CD4-positive, alpha-beta T cell treated with Interleukin-4 for 4 hours (primary cell): ENCODE results near the gene ALOX12.

Source experiments
- DNase-seq: peaks from one replicate; pipeline ENCODE4 v3.0.0-alpha.2; 2020

ALOX12 gene

DNA sequence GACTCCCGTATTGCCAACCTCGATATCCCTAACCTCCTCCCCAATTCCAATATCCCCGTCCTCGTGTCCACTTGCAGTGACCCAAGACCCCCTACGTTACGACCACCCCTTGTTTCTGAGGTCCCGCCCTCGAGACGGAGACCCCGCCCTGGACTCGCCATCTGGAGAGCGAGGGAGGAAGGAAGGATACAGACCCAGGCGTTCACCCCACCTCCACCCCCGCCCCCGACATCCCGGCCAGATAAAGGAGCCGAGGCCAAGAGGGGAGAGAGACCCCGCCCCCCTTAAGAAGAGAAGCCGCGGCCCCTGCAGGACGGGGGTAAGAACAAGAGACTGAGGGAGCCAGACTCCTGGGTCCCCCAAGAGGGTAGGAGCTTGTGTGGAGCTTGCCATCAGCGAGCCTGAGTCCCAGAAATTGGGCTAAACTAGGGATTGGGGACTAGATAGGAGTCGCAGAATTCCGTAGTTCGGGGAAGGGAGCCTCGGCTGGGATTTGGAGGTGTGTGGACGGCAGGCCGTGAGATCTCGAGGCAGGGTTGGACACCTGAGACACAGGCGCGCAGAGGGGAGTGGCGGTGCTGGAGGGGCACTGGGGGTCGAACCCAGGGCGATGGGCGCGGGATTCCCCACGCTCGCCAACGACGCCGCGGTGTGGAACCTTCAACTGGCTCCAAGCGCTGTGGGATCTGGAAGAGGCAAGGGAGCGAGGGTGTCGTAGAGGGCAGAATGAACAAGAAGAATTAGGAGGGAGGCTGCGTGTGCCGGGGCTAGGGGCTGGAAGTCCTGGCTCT, 27.1 kb downstream of the ALOX12 start, which contains the start of gene BCL6B:
Gene BCL6B (plus strand): TSS at position 270 of the 791 bp plus-strand sequence. CDS start 622 bp downstream, outside the sequence.
- no peak for DNase-seq

- DNase-seq = peak; percentile 95
These were observed 27.9 kb downstream of the ALOX12 start for GRCh38 chr17:7023576-7024401.

GRCh38 chr17:7024402-7024785, 28.5 kb downstream of the ALOX12 start:
- no peak for DNase-seq

DNA sequence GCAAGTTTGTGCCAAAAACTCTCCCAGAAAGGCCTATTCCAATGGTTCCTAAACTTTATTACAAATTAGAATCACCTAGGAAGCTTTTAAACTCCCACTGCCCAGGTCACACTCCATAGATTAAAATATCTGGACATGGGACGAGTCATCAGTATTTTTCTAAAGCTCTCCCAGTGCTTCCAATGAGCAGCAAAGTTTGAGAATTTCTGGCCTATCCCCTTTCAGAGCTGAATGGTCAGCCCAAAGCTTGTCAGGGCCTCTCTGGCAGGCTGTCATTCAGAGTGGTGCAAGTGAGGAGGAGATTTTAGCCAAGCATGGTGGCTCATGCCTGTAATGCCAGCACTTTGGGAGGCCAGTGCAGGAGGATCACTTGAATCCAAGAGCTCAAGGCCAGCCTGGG, 29.4 kb downstream of the ALOX12 start:
- DNase-seq = no peak

DNA sequence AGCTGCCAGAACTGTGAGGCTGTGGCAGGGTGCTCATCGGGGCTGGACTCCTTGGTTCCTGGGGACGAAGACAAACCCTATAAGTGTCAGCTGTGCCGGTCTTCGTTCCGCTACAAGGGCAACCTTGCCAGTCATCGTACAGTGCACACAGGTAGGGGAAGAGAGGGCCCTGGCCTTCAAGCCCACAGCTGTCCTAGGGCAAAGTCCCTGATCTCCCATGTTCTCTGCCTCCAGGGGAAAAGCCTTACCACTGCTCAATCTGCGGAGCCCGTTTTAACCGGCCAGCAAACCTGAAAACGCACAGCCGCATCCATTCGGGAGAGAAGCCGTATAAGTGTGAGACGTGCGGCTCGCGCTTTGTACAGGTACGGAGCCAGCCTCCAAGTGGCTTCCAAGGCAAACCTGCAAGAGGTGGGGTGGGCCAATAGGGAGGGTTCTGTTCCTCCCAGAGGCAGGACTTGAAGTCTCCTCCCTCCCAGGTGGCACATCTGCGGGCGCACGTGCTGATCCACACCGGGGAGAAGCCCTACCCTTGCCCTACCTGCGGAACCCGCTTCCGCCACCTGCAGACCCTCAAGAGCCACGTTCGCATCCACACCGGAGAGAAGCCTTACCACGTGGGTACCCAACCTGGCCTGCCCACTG, 30.7 kb downstream of the ALOX12 start:
- DNase-seq = no peak

- no peak for DNase-seq
These were observed 31.5 kb downstream of the ALOX12 start for GRCh38 chr17:7027335-7027734.

- DNase-seq = no peak
These were observed 33.2 kb downstream of the ALOX12 start for GRCh38 chr17:7029096-7029495.

DNA sequence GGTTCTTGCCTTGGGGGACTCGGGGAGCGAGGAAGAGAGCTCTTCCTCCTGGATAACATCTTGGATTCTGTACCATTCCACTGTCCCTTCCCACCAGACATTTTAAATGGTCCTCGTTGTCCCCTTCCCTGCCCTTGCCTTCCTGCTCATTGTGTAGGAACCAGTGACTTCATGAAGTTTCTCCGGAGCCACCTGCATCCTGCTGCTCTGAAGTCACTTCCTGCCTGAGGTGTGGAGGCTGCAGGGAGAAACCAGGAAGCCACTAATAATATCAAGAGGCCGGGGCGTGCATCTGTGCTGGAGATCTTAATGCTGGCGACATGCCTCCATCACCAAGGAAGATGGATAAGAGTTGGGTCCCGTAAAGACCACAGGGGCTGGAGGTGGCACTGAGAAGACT, 33.8 kb downstream of the ALOX12 start:
- DNase-seq = peak; percentile 48

DNA sequence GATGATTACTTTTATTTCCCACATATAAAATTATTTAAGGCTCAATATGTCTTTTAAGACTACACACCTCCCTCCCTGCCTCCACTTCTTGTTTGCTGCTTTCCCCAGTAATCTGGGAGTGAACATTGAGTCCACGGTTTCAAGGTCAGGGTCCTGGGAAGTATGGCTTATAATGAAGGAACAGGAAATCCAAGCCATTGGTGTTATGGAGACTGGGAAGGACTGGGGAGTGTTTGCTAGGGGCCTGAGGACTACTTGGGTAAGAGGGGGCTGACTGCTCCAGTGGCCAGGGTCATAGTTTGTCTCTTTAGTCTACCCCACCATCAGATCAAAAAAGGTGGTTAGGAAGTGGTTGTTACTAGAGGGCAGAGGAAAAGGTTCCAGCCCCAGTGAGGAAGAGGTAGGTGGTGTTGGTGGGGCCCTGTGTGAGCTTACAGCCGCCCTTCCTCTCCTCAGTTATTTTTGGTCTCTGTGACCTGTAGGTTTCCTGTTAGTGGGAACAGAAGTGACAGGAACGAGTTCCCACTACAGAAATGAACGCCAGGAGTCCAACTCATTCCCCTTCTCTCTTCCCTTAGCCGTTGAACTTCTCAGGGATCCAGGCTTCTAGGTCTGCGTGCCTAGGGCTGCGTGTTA, 39.2 kb downstream of the ALOX12 start:
- peak; percentile 64 for DNase-seq

DNA sequence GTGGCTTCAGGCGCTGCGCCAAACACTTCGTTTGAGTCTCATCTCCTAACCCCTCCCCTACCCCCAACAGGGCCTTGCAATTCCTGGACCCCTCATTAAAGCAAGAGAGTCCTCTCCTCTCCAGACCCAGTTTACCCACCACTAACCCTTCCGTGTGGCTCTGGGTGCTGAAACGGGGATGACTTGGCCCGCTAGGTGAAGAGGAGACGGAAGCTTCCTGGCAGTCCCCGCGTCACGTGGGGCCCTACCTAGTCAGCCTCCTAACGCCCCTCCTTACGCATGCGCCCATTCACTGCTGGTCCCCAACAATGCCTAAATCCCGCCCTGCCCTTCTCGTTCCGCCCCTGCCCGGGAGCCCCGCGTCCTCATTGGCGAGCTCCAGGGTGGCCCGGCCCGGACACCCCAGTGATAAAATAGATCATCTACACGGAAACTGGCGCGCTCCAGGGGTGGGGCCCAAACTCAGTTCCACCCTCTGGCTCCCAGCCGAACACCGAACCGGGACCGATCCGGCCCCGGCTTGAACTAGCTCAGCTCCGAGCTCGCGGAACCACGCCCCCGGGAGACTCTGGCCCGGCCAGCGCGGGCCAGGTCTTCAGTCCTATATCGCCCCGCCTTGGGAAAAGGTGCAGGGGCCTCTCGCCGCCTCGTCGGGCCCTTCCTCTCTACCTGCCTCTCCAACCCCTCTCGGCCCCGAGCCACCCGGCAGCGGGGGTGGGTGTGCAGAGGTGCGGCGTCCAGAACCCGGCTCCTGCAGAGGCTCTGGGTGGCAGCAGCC, 39.9 kb downstream of the ALOX12 start, which contains the start of gene SLC16A13:
Gene SLC16A13 (plus strand): TSS at position 425 of the 778 bp plus-strand sequence. CDS start 368 bp downstream, outside the sequence.
- peak; percentile 98 for DNase-seq

- DNase-seq = no peak
These were observed 42.4 kb downstream of the ALOX12 start for GRCh38 chr17:7038025-7038862.

- DNase-seq = no peak
These were observed 44.0 kb downstream of the ALOX12 start for GRCh38 chr17:7039832-7040231.

GRCh38 chr17:7041607-7042500, 46.0 kb downstream of the ALOX12 start:
- no peak for DNase-seq

GRCh38 chr17:7042501-7043181, 46.8 kb downstream of the ALOX12 start:
- DNase-seq = peak; percentile 18

DNA sequence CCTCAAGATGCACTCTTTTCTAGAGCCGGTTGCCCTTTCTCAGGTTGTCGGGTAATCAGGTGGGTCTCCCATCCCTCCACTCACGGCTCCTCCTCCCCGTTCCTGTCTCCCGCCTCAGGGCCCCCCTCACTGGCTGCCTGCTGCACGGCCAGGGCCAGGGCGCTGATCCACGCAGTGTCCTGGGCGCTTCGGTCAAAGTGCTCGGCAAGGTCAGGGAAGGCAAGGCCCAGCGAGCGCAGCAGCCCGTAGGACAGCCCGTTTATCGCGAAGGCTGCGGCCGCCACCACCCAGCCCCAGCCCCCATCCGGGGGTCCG, 47.3 kb downstream of the ALOX12 start:
- DNase-seq = no peak

DNA sequence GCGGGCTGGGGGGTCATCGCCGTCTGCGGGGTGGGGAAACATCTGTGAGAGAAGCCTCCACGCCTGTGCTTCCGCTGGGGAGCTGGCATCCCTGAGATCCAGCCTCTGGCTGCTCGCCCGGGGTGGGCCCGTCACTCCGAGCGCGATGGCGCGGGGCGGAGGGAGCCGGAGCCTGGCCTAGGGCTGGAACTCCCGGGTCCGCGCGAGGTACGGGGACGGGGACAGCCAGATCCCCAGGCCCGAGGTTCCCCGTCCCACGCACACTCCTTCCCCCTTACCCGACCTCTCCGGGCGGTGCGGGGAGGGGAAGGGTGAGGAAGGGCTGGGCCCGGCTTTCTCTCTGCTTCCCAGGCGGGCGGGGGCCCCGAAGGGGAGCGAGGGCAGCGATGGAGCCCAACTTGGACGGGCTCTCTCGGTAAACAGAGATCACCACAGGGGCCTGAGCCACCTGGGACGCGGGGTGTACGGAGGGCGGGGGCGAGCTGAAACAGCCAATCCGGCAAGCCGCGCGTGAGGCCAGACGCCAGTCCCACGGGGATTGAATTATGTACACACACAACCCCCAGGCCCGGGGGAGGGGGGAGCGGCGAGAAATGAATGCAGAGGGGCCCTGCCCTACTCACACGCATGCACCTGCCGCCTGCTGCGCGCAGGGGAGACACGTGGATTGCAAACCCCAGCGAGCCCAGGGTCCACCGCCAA, 47.8 kb downstream of the ALOX12 start, which contains the start of gene SLC16A11:
Gene SLC16A11 (minus strand): TSS at position 596 of the 702 bp plus-strand sequence. CDS start 579 bp downstream, at position 17.
- DNase-seq = no peak

- peak; percentile 83 for DNase-seq
These were observed 49.8 kb downstream of the ALOX12 start for GRCh38 chr17:7045492-7046126.

- DNase-seq = peak; percentile 40
These were observed 50.4 kb downstream of the ALOX12 start for GRCh38 chr17:7046127-7046724.
